Keratinocyte (primary cell): Measurements from ENCODE around the gene CCL18. TPM values are rescaled to one million over a fixed set of nuclear protein-coding genes. Genes with fewer than 3 reads are reported as not detected.

Source experiments
- DNase-seq: peaks from one replicate; pipeline ENCODE4 v3.0.0-alpha.2; 2011; ENCODE audit warnings: low read depth, missing footprints, low spot score
- FAIRE-seq: peaks from 2 replicates; lab custom pipeline; 2011; peaks lifted over from hg19 to GRCh38; lab: Jason Lieb, UNC
- H2AFZ ChIP-seq: 2 replicates; pipeline ENCODE4 v1.6.0; 2012; ENCODE audit warnings: low read length, control low read depth, inconsistent platforms; ENCODE audit not compliant: control insufficient read depth
- H3K27ac ChIP-seq: 2 replicates; pipeline ENCODE4 v1.5.1; 2011; ENCODE audit warnings: low read length; ENCODE audit not compliant: control insufficient read depth, insufficient read depth
- H3K27me3 ChIP-seq: 3 replicates; pipeline ENCODE4 v1.6.0; 2011; ENCODE audit warnings: low read length; ENCODE audit not compliant: control insufficient read depth, insufficient read depth; ENCODE audit errors: extremely low read depth
- H3K36me3 ChIP-seq, 2 experiments: 2 replicates in 1 of 2; 3 replicates in 1 of 2; pipeline ENCODE4 v1.5.1; 2011; ENCODE audit warnings: low read length in 2 of 2, mild to moderate bottlenecking in 1 of 2; ENCODE audit not compliant: control insufficient read depth in 2 of 2, insufficient read depth in 2 of 2; ENCODE audit errors: extremely low read depth in 1 of 2
- H3K4me1 ChIP-seq: 3 replicates; pipeline ENCODE4 v1.5.1; 2011; ENCODE audit warnings: low read length; ENCODE audit not compliant: control insufficient read depth, insufficient read depth; ENCODE audit errors: extremely low read depth
- H3K4me2 ChIP-seq: 3 replicates; pipeline ENCODE4 v1.6.0; 2011; ENCODE audit warnings: low read depth, low read length; ENCODE audit not compliant: control insufficient read depth, insufficient read depth; ENCODE audit errors: extremely low read depth
- H3K4me3 ChIP-seq, 3 experiments: fragments of 200-600 bp in 1 of 3; sonication (generic) in 1 of 3; 2 replicates in 2 of 3; 3 replicates in 1 of 3; pipeline ENCODE4 v1.5.1; 2011 to 2016; ENCODE audit warnings: low read length in 3 of 3, mild to moderate bottlenecking in 3 of 3, control low read depth in 2 of 3, inconsistent platforms in 1 of 3, low read depth in 1 of 3, mixed read lengths in 1 of 3, mixed run types in 1 of 3, moderate library complexity in 1 of 3; ENCODE audit not compliant: control insufficient read depth in 2 of 3, insufficient read depth in 2 of 3; ENCODE audit errors: extremely low read depth in 1 of 3
- H3K79me2 ChIP-seq: 2 replicates; pipeline ENCODE4 v1.6.0; 2012; ENCODE audit warnings: low read length; ENCODE audit not compliant: control insufficient read depth, insufficient read depth
- H3K9ac ChIP-seq: 3 replicates; pipeline ENCODE4 v1.6.0; 2011; ENCODE audit warnings: low read length; ENCODE audit not compliant: control insufficient read depth, insufficient read depth; ENCODE audit errors: extremely low read depth
- H3K9me1 ChIP-seq: 3 replicates; pipeline ENCODE4 v1.6.0; 2011; ENCODE audit warnings: low read length; ENCODE audit not compliant: control insufficient read depth, insufficient read depth; ENCODE audit errors: extremely low read depth
- H3K9me3 ChIP-seq: 2 replicates; pipeline ENCODE4 v1.5.1; 2012; ENCODE audit warnings: low read depth, low read length; ENCODE audit not compliant: control insufficient read depth
- H4K20me1 ChIP-seq: 3 replicates; pipeline ENCODE4 v1.6.0; 2011; ENCODE audit warnings: low read length; ENCODE audit not compliant: control insufficient read depth, insufficient read depth; ENCODE audit errors: extremely low read depth
- CTCF ChIP-seq, 3 experiments: IDR thresholded peaks in 1 of 3; conservative IDR thresholded peaks in 1 of 3; optimal IDR thresholded peaks in 1 of 3; 2 replicates in 2 of 3; 3 replicates in 1 of 3; pipeline versions ENCODE3 to v1.5.1; 2011; ENCODE audit warnings: low read length in 3 of 3, mild to moderate bottlenecking in 3 of 3, moderate library complexity in 2 of 3, control low read depth in 1 of 3, inconsistent platforms in 1 of 3; ENCODE audit not compliant: insufficient read depth in 2 of 3; ENCODE audit errors: extremely low read depth in 1 of 3
- EZH2 ChIP-seq: IDR thresholded peaks from one replicate; pipeline ENCODE4 v1.6.1; 2012; ENCODE audit warnings: inconsistent platforms, mild to moderate bottlenecking, low read length, moderate library complexity
- dilution Hi-C: fragments of 300-500 bp; cut with MboI; formaldehyde crosslinking; loops from one replicate; pipeline ENCODE4 v1.7.0; 2020; ENCODE audit warnings: low sequenced_read_pairs; ENCODE audit not compliant: extremely low pct_ligation_motif_present
- polyA plus RNA-seq, 5 experiments: library from polyadenylated mRNA; depleted of rRNA in 3 of 5; stranded (reverse) in 3 of 5; stranded (forward) in 1 of 5; unstranded in 1 of 5; fragments of >200 nt; gene quantifications; 1 replicate in 1 of 5; 2 replicates in 3 of 5; 3 replicates in 1 of 5; pipeline versions ENCODE4 v1.2.1 to v1.2.3, GENCODE V29; 2011 to 2012; ENCODE audit warnings: missing spikeins in 2 of 5, low read depth in 1 of 5, low replicate concordance in 1 of 5

Gene CCL18
- polyA plus RNA-seq, 1 donor (not counting 4 experiments of a cell fraction or from before 2014, with no cell fraction given) = not detected

GRCh38 chr17:36066365-36066985, 2.4 kb downstream of the CCL18 start:
- dilution Hi-C loops = no loop called here
- no peaks in the 10 kb centered on the region for H3K79me2 ChIP-seq
- no peaks in the 10 kb centered on the region for H4K20me1 ChIP-seq
- no peaks in the 10 kb centered on the region for H3K36me3 ChIP-seq
- no peak overlapping the region for H3K4me2 ChIP-seq
- H3K4me1 ChIP-seq = no peaks in the 10 kb centered on the region
- H2AFZ ChIP-seq = no peak overlapping the region
- no peaks in the 10 kb centered on the region for H3K9me3 ChIP-seq
- no peaks in the 10 kb centered on the region for H3K27me3 ChIP-seq
- no peak overlapping the region for H3K9ac ChIP-seq
- DNase-seq (no peak), FAIRE-seq (no peak)
- TF ChIP-seq CTCF (optimal IDR thresholded peaks at IDR 0.05 in 1 of 3, IDR thresholded peaks at IDR 0.05 in 1 of 3, conservative IDR thresholded peaks at IDR 0.05 in 1 of 3; ENCODE audit: extremely low read depth in 1 of 3, insufficient read depth in 2 of 3, low read length in 3 of 3) (no peak), EZH2 (no peak)
- no peaks in the 10 kb centered on the region for H3K9me1 ChIP-seq
- no peak overlapping the region for H3K27ac ChIP-seq
- no peak overlapping the region for H3K4me3 ChIP-seq

- no peak for FAIRE-seq
- dilution Hi-C loops = no loop called here
Observed at GRCh38 chr17:36068524-36068923, 4.5 kb downstream of the CCL18 start.

More at GRCh38 chr17:36068524-36068923, 4.5 kb downstream of the CCL18 start:
- no peak for TF ChIP-seq CTCF (optimal IDR thresholded peaks at IDR 0.05 in 1 of 3, IDR thresholded peaks at IDR 0.05 in 1 of 3, conservative IDR thresholded peaks at IDR 0.05 in 1 of 3; ENCODE audit: extremely low read depth in 1 of 3, insufficient read depth in 2 of 3, low read length in 3 of 3)
- TF ChIP-seq EZH2 = no peak
- no peak overlapping the region for H2AFZ ChIP-seq
- H3K4me2 ChIP-seq = no peak overlapping the region
- no peaks in the 10 kb centered on the region for H3K27me3 ChIP-seq
- H3K4me3 ChIP-seq = no peak overlapping the region
- no peaks in the 10 kb centered on the region for H3K4me1 ChIP-seq
- H3K9me3 ChIP-seq = no peaks in the 10 kb centered on the region
- H4K20me1 ChIP-seq = no peaks in the 10 kb centered on the region
- no peaks in the 10 kb centered on the region for H3K9me1 ChIP-seq
- no peak for DNase-seq
- H3K9ac ChIP-seq = no peak overlapping the region
- H3K27ac ChIP-seq = no peak overlapping the region
- no peaks in the 10 kb centered on the region for H3K79me2 ChIP-seq
- no peaks in the 10 kb centered on the region for H3K36me3 ChIP-seq
